ENCODE data around the gene CFAP107.
"Not testable (repeated sequence)": the region's sequence is repeated elsewhere in the genome, so short reads cannot be mapped to it uniquely, and the experiment has no call there.

CFAP107 gene

GRCh38 chr1:12745992-12746323 is at the start of gene CFAP107:
Gene CFAP107 (plus strand): TSS chr1:12746200. CDS start chr1:12746431, 231 bp downstream.
- DNase-seq = no peak

GRCh38 chr1:12696658-12697057 is 49.3 kb upstream of the CFAP107 start:
- no peak for DNase-seq

GRCh38 chr1:12697397-12697796 is 48.6 kb upstream of the CFAP107 start:
- no peak for DNase-seq

- DNase-seq = no peak
These were observed 42.1 kb upstream of the CFAP107 start for GRCh38 chr1:12703821-12704451.

- DNase-seq = no peak
These were observed 39.9 kb upstream of the CFAP107 start for GRCh38 chr1:12706061-12706460.

GRCh38 chr1:12708396-12709090 is 37.5 kb upstream of the CFAP107 start:
- no peak for DNase-seq

GRCh38 chr1:12709091-12709491 is 36.9 kb upstream of the CFAP107 start:
- no peak for DNase-seq

GRCh38 chr1:12709696-12710095 is 36.3 kb upstream of the CFAP107 start:
- DNase-seq = no peak

GRCh38 chr1:12711536-12711935 is 34.5 kb upstream of the CFAP107 start:
- no peak for DNase-seq

GRCh38 chr1:12712076-12712475 is 33.9 kb upstream of the CFAP107 start:
- DNase-seq = no peak

- DNase-seq = no peak
These were observed 33.1 kb upstream of the CFAP107 start for GRCh38 chr1:12712929-12713328.

GRCh38 chr1:12713651-12714050 is 32.3 kb upstream of the CFAP107 start:
- DNase-seq = not testable (repeated sequence)

GRCh38 chr1:12714710-12715475 is 31.1 kb upstream of the CFAP107 start:
- no peak for DNase-seq

GRCh38 chr1:12715896-12716437 is 30.0 kb upstream of the CFAP107 start, which contains the start of gene AADACL3:
Gene AADACL3 (plus strand): TSS chr1:12716110. CDS start chr1:12716177, 67 bp downstream.
- no peak for DNase-seq

- no peak for DNase-seq
These were observed 28.6 kb upstream of the CFAP107 start for GRCh38 chr1:12717301-12717838.

- no peak for DNase-seq
These were observed 23.4 kb upstream of the CFAP107 start for GRCh38 chr1:12722626-12723025.

GRCh38 chr1:12728391-12728790 is 17.6 kb upstream of the CFAP107 start:
- no peak for DNase-seq

GRCh38 chr1:12730156-12730555 is 15.8 kb upstream of the CFAP107 start:
- DNase-seq = no peak

- not testable (repeated sequence) for DNase-seq
These were observed 14.9 kb upstream of the CFAP107 start for GRCh38 chr1:12731084-12731483.

GRCh38 chr1:12734651-12735050 is 11.3 kb upstream of the CFAP107 start:
- DNase-seq = no peak

GRCh38 chr1:12738934-12739333 is 7.1 kb upstream of the CFAP107 start:
- DNase-seq = no peak

GRCh38 chr1:12739613-12740012 is 6.4 kb upstream of the CFAP107 start:
- no peak for DNase-seq

- DNase-seq = no peak
These were observed 4.1 kb upstream of the CFAP107 start for GRCh38 chr1:12741946-12742345.
